ENCODE data around the gene ATP8A2. TPM values are rescaled to one million over a fixed set of nuclear protein-coding genes. Genes with fewer than 3 reads are reported as not detected.

The ATP8A2 gene
- total RNA-seq, 4 donors from 2014 or later: 0.13 to 0.24 (median 0.20) TPM

DNA sequence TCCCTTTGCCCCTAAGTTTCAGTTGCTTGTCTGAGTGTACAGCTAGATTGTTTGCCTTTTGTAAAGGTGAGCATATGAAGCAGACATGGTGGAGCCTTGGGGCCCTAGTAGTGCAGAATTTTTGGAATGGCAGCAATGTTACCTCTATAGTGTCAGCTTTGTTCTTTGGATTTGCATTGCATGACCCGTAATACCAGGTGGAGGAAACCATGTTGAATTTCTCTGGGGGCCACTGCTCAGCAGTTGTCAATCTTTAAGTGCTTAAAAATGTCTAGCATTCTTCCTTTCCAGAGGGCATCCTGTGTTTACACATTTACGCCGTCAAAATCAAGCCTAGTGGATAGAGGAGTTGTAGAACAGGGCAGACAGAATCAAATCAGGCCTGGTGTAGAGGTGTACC, 303.3 kb downstream of the ATP8A2 start:
- Histone ChIP-seq H3K27me3 (no peaks in the 10 kb centered on the region), H3K4me1 (peaks cover 5% of the 10 kb centered on the region), H3K36me3 (no peaks in the 10 kb centered on the region), H3K27ac (no peak overlapping the region), H3K4me3 (no peak overlapping the region), H3K9me3 (no peaks in the 10 kb centered on the region)
- TF ChIP-seq POLR2A (IDR thresholded peaks at IDR 0.05): no peak
- TF ChIP-seq EP300 (IDR thresholded peaks at IDR 0.05): no peak
- TF ChIP-seq POLR2AphosphoS5 (IDR thresholded peaks at IDR 0.05): no peak
- TF ChIP-seq, protein P1, sequence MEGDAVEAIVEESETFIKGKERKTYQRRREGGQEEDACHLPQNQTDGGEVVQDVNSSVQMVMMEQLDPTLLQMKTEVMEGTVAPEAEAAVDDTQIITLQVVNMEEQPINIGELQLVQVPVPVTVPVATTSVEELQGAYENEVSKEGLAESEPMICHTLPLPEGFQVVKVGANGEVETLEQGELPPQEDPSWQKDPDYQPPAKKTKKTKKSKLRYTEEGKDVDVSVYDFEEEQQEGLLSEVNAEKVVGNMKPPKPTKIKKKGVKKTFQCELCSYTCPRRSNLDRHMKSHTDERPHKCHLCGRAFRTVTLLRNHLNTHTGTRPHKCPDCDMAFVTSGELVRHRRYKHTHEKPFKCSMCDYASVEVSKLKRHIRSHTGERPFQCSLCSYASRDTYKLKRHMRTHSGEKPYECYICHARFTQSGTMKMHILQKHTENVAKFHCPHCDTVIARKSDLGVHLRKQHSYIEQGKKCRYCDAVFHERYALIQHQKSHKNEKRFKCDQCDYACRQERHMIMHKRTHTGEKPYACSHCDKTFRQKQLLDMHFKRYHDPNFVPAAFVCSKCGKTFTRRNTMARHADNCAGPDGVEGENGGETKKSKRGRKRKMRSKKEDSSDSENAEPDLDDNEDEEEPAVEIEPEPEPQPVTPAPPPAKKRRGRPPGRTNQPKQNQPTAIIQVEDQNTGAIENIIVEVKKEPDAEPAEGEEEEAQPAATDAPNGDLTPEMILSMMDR (IDR thresholded peaks at IDR 0.05): no peak
- 83% methylated on average over 3 of the region's 3 CpGs for WGBS
- DNase-seq (ENCODE audit: low spot score in 2 of 2): no peak

DNA sequence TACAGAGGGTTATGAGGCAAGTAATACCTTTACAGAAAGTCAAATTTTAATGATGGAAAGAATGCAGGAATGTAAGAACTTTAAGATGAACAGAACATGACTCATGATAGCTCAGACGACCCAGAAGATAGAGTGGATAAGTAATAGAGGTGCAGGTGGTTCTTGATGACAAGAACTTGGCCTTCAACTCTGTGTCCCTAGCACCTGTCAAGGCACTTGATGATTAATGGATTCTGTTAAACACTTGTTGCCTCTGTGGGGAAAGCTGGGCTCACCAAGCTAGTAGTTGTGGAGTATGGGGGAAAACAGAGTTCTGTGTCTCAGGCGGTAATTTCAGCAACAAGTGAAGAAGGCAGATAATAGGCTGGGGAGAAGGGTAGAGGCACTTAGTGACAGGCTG, 306.2 kb downstream of the ATP8A2 start:
- H3K27ac ChIP-seq: no peak overlapping the region
- H3K4me3 ChIP-seq: no peak overlapping the region
- peaks cover 5% of the 10 kb centered on the region for H3K4me1 ChIP-seq
- no peak for DNase-seq (ENCODE audit: low spot score in 2 of 2)
- H3K9me3 ChIP-seq: no peaks in the 10 kb centered on the region
- H3K36me3 ChIP-seq: no peaks in the 10 kb centered on the region
- TF ChIP-seq EP300 (IDR thresholded peaks at IDR 0.05) (no peak), POLR2AphosphoS5 (IDR thresholded peaks at IDR 0.05) (no peak), POLR2A (IDR thresholded peaks at IDR 0.05) (no peak)
- TF ChIP-seq, protein P1 (IDR thresholded peaks at IDR 0.05): no peak
- WGBS: 61% methylated on average over 2 of the region's 2 CpGs
- no peaks in the 10 kb centered on the region for H3K27me3 ChIP-seq

DNA sequence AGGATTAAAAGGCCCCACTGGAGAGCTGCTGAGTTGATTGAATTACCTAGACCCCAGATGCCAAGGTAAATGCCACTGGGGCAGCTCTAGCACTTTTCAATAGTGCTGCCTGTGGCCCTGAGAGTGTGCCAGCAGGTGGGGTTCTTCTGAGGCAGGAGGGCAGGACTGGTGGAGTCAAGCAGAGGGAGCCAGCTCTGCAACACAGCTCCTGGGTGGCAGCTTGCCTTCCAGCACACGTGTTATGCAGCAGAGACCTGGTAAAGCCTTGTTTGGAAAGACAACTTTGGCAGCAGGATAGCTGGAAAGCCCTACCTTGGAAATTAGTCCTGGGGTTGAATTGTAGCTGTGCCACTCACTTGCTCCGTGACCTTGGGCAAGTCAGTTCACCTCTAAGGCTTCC, 306.6 kb downstream of the ATP8A2 start:
- Histone ChIP-seq H3K4me1 (peaks cover 5% of the 10 kb centered on the region), H3K9me3 (no peaks in the 10 kb centered on the region), H3K27me3 (no peaks in the 10 kb centered on the region), H3K4me3 (no peak overlapping the region), H3K36me3 (no peaks in the 10 kb centered on the region), H3K27ac (no peak overlapping the region)
- TF ChIP-seq, protein P1 (IDR thresholded peaks at IDR 0.05): no peak
- TF ChIP-seq POLR2AphosphoS5 (IDR thresholded peaks at IDR 0.05) (no peak), EP300 (IDR thresholded peaks at IDR 0.05) (no peak), POLR2A (IDR thresholded peaks at IDR 0.05) (no peak)
- no peak for DNase-seq (ENCODE audit: low spot score in 2 of 2)
- WGBS: 58% methylated on average over 2 of the region's 2 CpGs

DNA sequence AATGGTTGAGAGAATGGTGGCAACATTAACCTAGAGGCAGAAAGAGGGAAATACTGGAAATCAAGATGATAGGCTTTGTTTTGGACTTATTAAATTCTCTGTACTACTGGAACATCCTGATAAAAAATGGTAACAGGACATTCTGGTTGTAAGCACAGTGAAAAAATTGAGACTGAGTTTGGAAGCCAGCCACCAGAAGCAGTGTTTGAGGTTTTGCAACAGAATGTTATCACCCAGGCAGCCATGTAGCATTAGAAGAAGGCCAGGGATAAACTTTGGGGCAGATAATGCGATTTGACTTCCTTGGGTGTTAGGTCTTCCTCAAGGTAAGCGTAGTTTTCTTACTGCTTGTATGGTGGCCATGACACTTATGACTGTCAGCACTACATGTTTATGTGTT, 307.4 kb downstream of the ATP8A2 start:
- Histone ChIP-seq H3K4me3 (no peak overlapping the region), H3K27me3 (no peaks in the 10 kb centered on the region), H3K27ac (no peak overlapping the region), H3K36me3 (no peaks in the 10 kb centered on the region), H3K9me3 (no peaks in the 10 kb centered on the region), H3K4me1 (peaks cover 5% of the 10 kb centered on the region)
- DNase-seq (ENCODE audit: low spot score in 2 of 2): no peak
- TF ChIP-seq, protein P1 (IDR thresholded peaks at IDR 0.05): no peak
- no peak for TF ChIP-seq POLR2AphosphoS5 (IDR thresholded peaks at IDR 0.05)
- WGBS: 88% methylated on average over 2 of the region's 2 CpGs

DNA sequence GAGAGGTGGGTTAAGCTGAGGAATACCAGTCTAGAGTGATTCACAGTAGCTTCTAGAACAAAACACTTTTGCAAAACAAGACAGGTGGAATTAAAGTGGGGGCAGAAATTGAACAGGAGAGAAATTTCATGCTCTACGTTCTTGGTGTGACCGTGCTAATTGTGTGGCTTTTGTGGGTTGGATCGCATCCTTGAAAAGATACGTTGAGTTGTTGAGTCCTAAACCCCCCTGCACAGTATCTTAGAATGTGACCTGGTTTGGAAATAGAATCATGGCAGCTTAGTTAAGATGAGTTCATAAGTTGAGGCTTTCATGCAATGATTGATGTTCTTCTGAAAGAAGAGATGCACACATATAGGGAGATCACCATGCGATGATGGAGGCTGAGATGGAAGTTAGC, 308.2 kb downstream of the ATP8A2 start:
- Histone ChIP-seq H3K4me3 (no peak overlapping the region), H3K27me3 (no peaks in the 10 kb centered on the region), H3K9me3 (no peaks in the 10 kb centered on the region), H3K4me1 (peaks cover 5% of the 10 kb centered on the region), H3K27ac (no peak overlapping the region), H3K36me3 (no peaks in the 10 kb centered on the region)
- no peak for TF ChIP-seq POLR2A (IDR thresholded peaks at IDR 0.05)
- TF ChIP-seq, protein P1 (IDR thresholded peaks at IDR 0.05): no peak
- no peak for TF ChIP-seq EP300 (IDR thresholded peaks at IDR 0.05)
- TF ChIP-seq POLR2AphosphoS5 (IDR thresholded peaks at IDR 0.05): no peak
- WGBS: 81% methylated on average over 5 of the region's 5 CpGs
- DNase-seq (ENCODE audit: low spot score in 2 of 2): no peak
